Measurements from ENCODE around the gene NTM.
"Not testable (repeated sequence)": the region's sequence is repeated elsewhere in the genome, so short reads cannot be mapped to it uniquely, and the experiment has no call there.

NTM gene

GRCh38 chr11:131465746-131466145 lies 95.3 kb downstream of the NTM start:
- DNase-seq: no peak

- DNase-seq: no peak
Measured at GRCh38 chr11:131467645-131468394, 97.4 kb downstream of the NTM start.

GRCh38 chr11:131468565-131468964 lies 98.2 kb downstream of the NTM start:
- DNase-seq: no peak

- no peak for DNase-seq
Measured at GRCh38 chr11:131470216-131470925, 100.0 kb downstream of the NTM start.

GRCh38 chr11:131471976-131472375 lies 101.6 kb downstream of the NTM start:
- no peak for DNase-seq

GRCh38 chr11:131474947-131475346 lies 104.5 kb downstream of the NTM start:
- DNase-seq: no peak

- no peak for DNase-seq
Measured at GRCh38 chr11:131476266-131476665, 105.9 kb downstream of the NTM start.

- no peak for DNase-seq
Measured at GRCh38 chr11:131478341-131478740, 107.9 kb downstream of the NTM start.

GRCh38 chr11:131481303-131481702 lies 110.9 kb downstream of the NTM start:
- DNase-seq: no peak

GRCh38 chr11:131481971-131482370 lies 111.6 kb downstream of the NTM start:
- no peak for DNase-seq

- no peak for DNase-seq
Measured at GRCh38 chr11:131483453-131483852, 113.0 kb downstream of the NTM start.

GRCh38 chr11:131483877-131484276 lies 113.5 kb downstream of the NTM start:
- DNase-seq: no peak

- no peak for DNase-seq
Measured at GRCh38 chr11:131486100-131486499, 115.7 kb downstream of the NTM start.

- DNase-seq: no peak
Measured at GRCh38 chr11:131486937-131487635, 116.7 kb downstream of the NTM start.

- no peak for DNase-seq
Measured at GRCh38 chr11:131488238-131488637, 117.8 kb downstream of the NTM start.

GRCh38 chr11:131491503-131491902 lies 121.1 kb downstream of the NTM start:
- DNase-seq: no peak

GRCh38 chr11:131495423-131495822 lies 125.0 kb downstream of the NTM start:
- DNase-seq: no peak

- DNase-seq: not testable (repeated sequence)
Measured at GRCh38 chr11:131497686-131498085, 127.3 kb downstream of the NTM start.

- no peak for DNase-seq
Measured at GRCh38 chr11:131498631-131499160, 128.3 kb downstream of the NTM start.

GRCh38 chr11:131499199-131499598 lies 128.8 kb downstream of the NTM start:
- DNase-seq: no peak

GRCh38 chr11:131503017-131503416 lies 132.6 kb downstream of the NTM start:
- DNase-seq: no peak

GRCh38 chr11:131504199-131504949 lies 134.0 kb downstream of the NTM start:
- DNase-seq: no peak

GRCh38 chr11:131506348-131506747 lies 135.9 kb downstream of the NTM start:
- DNase-seq: no peak

Measured in NCI-H2107 (cell line).